Stomach (tissue), 4 donors: Measurements from ENCODE around the gene KDM8.

Source experiments
- CTCF ChIP-seq, 7 experiments: fragments of 450-650 bp in 4 of 7; fragments of 200-600 bp in 3 of 7; sonication (generic) in 3 of 7; IDR thresholded peaks; one replicate each; pipeline ENCODE4 v1.5.1; 2016 to 2019; ENCODE audit warnings: antibody characterized with exemption in 7 of 7, control low read depth in 2 of 7, mild to moderate bottlenecking in 1 of 7
- POLR2A ChIP-seq, 4 donors: fragments of 450-650 bp; IDR thresholded peaks; one replicate each; pipeline ENCODE4 v1.6.1; 2016; ENCODE audit warnings: antibody characterized with exemption in 4 of 4, control low read depth in 2 of 4, mild to moderate bottlenecking in 1 of 4, moderate library complexity in 1 of 4

GRCh38 chr16:27185776-27186130 lies 17.6 kb upstream of the KDM8 start:
- TF ChIP-seq CTCF (IDR thresholded peaks at IDR 0.05): no peak
- TF ChIP-seq POLR2A (IDR thresholded peaks at IDR 0.05): no peak
